Endometrium (tissue), 2 donors: ENCODE data around the gene DRD4.
A peak's percentile ranks its signal among the peaks of the same experiment; 100 is the strongest.

Experiments
- FAIRE-seq: peaks from 2 replicates; lab custom pipeline; 2012; peaks lifted over from hg19 to GRCh38; lab: Jason Lieb, UNC
- donor health status: control.
- donor health status: control.

DRD4 gene

DNA sequence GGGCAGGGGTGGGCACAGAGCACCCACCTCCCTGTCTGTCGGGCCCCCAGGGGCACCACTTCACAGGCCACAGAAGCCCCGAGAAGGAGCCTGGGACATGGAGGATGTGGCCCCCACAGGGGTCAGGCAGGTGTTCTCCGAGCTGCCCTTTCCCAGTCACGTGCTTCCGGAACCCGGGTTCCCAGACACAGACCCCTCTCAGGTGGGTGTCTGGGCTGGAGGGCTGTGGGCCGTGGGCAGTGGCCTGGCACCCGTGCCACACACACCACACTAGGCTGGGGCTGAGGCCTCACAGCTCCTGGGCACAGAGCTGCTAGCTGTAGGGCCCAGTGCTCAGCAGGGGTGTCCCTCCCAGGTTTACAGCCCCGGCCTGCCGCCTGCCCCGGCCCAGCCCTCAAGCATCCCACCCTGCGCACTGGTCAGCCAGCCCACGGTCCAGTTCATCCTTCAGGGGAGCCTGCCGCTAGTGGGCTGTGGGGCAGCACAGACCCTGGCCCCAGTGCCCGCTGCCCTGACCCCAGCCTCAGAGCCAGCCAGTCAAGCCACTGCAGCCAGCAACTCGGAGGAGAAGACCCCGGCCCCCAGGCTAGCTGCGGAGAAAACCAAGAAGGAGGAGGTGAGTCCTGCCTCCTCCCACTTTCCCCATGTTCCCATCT, 26.8 kb upstream of the DRD4 start:
- no peak for FAIRE-seq

DNA sequence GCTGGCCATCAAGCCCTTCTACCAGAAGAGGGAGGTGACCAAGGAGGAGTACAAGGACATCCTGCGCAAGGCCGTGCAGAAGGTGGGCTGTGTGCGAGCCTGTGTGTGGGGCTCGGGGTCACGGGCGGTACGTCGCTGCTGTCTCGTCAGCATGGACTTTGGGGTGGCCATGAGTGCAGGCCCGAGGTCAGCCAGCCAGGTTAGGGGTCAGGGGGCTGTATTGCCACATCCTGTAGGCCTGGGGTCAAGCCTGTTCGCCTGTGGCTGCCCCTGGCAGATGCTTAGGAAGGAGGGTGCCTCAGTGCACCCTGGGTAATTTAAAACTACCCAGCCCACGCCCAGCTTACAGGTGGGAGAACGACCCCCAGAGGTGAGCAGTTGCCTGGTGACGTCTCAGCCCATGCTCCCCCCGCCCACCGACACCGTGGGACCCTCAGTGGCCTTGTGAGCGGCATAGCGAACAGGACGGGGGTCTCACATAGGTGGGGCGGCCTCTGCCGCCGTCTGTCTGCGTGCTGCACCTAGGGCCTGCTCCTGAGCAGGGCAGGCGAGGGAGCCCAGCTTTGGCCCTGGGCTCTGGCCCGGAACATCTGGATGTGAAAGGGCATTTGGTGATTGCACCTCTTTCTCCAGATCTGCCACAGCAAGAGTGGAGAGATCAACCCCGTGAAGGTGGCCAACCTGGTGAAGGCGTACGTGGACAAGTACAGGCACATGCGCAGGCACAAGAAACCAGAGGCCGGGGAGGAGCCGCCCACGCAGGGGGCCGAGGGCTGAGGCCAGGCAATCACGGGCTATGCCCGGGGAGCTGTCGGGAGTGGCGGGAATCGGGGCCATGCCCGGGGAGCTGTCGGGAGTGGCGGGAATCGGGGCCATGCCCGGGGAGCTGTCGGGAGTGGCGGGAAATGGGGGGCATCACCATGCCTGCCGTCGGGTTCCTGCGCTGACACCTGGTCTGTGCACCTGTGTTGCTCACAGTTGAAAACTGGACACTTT, 25.8 kb upstream of the DRD4 start:
- no peak for FAIRE-seq

DNA sequence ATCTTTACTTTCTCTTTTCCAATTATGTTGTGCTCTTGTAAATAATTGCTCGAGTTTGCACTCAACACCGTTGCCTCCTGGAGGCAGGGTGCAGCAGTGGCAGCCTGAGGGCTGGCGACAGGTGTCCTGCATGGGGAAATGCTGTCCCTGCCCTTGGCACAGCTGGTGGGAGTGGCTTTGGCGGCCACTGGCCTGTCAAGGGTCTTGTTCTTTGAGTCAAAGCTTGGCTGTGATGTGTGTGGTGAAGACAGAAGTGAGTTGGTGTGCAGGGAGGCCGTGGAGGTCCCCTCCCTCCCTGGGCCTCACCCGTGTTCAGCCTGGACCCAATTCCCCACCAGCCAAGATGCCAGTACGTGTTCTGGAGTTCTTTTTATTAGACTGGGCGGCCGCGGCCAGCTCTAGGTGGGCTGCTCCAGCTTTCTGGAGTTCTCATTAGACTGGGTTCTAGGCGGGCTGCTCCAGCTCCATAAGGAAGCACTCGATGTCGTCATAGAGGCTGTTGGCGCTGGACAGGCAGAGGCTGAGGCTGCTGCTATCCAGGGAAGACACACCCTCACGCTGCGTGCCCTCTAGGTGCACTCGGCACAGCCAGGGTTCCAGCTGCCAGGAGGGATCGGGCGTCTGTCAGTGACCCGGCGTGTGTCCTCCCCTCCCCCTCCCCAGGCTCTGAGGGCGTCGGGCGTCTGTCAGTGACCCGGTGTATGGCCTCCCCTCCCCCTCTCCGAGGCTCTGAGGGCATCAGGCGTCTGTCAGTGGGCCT, 24.7 kb upstream of the DRD4 start:
- FAIRE-seq = no peak

DNA sequence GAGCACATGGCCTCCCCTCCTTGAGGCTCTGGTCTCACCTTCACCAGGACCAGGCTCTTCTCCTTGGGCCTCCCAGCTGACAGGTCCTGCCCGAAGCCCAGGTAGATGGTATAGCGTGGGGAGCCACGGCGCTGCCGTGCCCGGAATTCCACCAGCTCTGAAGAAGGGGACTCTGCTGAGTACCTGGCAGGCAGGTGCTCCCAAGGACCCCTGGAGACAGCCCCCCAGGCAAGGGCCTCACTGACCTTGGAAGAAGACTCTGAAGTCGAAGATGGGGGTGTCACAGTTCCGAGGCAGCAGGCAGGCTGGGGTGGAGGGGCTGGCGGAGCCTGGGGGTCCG, 24.1 kb upstream of the DRD4 start:
- FAIRE-seq = no peak

DNA sequence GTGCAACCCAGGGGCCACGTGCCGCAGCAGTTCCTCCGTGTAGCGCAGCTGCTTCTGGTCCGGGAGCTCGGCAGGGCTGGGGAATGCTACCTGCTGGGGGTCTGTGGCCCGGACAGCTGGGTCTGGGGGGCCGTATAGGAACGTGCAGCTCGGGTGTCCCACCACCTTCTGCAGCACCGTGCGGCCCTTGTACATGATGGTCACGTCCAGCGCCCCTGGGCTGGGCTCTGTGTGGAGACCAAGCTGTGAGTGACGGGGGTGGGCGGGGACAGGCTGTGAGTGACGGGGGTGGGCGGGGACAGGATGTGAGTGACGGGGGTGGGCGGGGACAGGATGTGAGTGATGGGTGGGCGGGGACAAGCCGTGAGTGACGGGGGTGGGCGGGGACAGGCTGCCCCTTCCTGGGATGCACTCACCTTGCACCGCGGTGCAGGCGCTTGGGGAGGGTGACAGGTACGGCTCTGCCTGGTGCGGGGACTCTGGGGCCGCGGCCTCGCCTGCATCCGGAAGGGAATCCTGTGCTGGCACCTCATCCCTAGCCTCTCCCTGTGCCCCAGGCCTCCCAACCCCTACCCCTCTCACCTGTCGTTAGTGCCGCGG, 23.6 kb upstream of the DRD4 start:
- no peak for FAIRE-seq

DNA sequence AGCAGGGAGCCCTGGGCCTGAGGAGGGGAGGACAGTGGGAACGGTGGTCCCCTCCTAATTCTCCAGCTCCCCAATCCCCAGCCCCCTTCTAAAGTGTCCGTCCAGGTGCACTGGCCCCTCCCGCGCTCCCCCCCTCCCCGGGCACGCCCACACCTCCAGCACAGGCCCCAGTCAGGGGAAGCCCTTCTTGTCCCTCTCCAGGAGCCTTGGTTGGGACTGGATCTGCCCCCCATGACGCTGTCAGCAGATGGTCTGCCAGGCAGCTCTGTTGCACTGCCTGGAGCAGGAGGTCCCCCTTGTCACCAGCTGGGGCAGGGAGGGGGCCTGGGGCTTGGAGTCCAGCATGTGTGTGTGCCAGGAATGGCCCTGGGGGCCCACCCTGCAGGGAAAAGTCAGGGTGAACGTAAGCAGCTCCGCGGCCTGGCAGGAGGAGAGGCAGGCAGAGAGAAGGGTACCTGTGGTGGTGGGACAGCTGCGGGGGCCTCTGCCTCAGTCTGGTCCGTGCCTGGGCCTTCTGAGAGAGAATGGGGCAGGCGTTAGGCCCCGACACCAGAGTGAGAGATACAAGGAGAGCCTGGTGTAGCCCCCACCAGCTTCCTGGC, 22.9 kb upstream of the DRD4 start:
- no peak for FAIRE-seq

DNA sequence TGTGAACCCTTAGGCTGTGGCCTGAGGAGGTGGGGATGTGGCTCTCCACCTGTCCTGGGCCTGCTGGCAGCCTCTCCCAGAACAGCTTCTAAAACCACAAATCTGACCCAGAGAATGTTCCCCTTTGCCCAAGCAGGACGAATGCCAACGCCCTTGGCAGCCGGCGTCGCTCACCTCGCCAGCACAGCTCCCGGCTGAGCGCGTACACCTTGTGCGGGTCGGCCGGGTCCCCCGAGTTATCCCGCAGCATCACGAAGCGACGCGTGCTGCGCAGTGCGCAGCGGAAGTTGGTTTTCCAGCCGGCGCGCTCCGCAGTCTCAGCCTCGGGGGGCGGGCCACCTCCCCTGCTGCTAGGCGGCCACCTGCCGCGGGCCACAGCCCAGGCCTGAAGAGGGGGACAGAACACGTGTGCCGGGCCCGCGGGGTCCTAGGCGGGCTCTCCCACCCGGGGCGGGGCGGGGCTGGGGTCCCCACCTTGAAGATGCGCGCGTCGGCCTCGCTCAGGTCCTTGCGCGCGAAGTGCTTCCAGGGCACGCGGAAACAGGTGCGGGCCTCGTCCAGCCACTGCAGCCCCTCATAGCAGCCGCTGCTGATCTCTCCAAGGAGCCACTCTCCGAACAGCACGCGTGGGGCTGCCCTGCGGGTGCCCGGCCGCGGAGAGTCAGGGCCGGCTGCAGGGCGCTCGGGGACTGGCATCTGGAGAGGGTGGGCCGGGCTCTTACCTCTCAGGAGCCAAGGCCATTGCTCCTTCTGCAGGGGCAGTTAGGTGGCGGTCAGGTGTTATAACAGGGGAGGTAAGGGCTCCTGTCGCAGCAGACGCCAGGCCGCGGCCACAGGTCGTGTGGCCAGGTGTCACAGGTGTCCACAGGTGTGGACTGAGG, 22.2 kb upstream of the DRD4 start:
- no peak for FAIRE-seq

DNA sequence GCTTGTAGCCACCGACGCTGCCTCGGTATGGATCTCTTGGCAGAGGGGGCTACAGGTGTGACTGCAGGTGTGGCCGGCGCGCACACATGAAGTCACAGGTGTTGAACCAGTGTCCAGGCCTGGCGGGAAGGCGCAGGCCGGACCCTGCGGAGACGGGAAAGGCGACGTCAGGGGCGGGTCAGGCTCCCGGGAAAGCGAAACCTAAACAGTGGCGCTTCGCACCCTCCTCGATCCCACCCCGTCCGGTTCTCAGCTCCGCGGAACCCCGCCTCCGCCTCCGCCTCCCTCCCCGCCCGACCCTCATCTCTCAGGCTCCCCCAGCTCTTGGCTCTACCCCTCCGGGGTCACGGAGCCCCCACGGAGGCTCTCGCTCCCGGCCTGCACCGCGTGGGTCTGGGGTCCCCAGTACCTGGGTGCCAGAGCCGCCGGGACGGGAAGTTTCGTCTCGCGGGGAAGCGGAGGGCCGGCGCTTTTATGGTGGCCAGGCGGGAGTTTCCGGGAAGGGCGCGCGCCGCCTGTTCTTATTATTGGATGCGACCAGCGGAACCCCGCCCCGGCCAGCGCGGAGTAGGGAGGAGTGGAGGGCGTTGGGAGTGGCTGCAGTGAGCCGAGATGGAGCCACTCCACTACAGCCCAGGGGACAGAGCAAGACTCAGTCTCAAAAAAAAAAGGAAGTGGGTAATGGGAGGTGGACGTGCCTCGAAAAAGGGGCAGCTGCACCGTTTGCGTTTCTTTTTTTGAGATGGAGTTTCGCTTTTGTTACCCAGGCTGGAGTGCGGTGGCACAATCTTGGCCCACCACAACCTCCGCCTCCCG, 21.4 kb upstream of the DRD4 start, which contains the start of gene IRF7:
TSS of gene IRF7 (minus strand) at position 447 of the 816 bp plus-strand sequence. CDS start 586 bp downstream, outside the sequence.
- FAIRE-seq = peak; percentile 92

DNA sequence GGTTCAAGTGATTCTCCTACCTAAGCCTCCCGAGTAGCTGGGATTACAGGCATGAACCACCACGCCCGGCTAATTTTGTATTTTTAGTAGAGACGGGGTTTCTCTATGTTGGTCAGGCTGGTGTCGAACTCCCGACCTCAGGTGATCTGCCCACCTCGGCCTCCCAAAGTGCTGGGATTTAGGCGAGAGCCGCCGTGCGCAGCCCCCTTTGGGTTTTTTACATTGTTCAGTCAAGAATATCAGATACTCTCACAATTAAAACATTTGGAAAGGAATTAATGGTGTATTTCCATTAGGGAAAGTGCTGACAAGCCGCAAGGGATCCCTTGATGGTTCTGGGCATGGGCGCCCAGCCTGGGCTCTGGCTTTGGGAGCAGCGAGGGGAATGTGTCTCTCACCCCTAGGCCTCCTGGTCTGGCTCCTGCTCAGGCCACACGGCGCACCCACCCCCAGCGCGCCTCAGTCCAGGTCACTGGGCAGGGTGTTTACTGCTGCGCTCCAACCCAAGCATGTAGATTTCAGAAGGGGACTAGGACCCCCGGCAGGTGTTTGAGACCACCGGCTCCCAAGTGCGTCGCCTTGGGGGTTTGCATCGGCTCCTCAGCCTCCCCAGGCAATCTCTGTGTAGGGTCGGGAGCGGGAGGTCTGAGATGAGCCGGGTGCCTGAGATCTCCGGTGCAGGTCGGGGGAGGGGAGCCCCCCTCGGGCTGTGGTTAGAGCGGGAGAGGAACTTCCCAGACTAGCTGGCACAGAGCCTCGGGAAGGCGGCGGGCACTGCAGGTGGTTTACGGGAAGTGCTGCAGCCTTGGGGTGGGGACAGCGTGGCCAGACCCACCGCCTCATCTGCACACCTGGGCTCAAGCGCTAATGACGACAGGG, 20.5 kb upstream of the DRD4 start:
- FAIRE-seq = no peak

DNA sequence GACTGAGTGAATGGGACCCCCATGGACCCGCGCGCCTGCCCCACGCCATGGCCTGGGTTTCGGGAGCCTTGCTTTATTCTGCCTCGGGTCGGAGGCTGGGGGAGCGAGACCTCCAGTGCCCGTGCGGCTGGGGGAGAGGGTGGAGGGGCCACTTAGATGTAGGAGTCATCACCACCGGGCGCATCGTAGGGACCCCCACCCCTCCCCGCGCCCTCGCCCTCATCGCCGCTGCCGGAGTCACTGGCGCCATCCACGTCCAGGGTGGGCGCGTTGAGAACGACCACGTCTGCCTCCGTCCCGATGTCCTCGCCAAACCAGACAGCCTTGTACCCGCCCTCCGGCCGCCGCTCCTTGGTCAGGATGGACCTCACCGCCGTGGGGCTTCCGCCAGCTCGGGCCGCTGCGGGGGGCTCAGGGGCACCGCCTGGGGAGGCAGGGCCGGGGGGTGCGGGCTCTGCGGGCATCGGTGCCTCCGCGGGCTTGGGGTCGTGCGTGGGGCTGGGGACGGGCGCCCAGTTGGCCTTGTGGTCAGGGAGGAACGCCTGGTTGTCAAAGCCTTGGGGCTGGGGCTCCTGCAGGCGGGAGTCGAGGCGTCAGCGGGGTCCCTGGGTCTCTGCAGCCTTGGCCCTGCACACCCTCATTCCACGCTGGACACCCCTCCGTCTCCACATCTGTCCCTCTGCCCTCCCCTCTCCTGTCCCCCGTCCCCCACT, 19.7 kb upstream of the DRD4 start:
- no peak for FAIRE-seq

DNA sequence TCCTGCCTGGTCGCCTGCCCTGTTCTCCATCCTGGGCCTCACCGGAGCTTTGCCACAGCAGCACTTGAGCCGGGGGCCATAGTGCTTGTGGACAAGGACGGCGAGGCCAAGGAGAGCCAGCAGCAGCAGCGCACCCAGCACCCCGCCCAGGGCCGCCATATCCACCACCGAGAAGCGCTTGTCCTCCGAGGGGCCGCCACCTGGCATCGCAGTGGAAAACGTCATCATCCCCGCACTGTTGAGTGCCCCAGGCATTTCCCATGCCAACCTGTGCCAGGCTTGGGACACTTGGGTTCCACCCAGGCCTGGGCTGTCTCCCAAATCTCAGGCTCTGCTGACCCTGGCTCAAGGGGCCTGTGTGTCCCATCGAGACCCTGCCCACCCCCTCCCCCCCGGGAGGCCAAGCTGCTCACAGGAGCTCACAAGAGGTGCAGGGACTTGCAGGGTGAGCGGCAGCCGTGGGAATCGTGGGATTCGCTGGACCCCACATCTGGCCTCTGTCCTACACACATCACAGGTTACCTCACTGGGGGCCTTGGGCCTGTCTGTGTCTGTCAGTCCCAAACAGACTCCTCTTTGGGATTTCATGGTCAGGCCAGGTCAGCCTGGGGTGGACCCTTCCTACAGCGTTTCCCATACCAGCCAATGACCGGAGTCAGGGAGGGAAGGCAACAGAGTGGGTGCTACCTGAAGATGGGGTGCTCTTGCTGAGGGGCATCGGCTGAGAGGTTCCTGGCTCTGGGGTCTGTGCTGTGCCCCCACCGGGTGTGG, 19.0 kb upstream of the DRD4 start:
- no peak for FAIRE-seq

DNA sequence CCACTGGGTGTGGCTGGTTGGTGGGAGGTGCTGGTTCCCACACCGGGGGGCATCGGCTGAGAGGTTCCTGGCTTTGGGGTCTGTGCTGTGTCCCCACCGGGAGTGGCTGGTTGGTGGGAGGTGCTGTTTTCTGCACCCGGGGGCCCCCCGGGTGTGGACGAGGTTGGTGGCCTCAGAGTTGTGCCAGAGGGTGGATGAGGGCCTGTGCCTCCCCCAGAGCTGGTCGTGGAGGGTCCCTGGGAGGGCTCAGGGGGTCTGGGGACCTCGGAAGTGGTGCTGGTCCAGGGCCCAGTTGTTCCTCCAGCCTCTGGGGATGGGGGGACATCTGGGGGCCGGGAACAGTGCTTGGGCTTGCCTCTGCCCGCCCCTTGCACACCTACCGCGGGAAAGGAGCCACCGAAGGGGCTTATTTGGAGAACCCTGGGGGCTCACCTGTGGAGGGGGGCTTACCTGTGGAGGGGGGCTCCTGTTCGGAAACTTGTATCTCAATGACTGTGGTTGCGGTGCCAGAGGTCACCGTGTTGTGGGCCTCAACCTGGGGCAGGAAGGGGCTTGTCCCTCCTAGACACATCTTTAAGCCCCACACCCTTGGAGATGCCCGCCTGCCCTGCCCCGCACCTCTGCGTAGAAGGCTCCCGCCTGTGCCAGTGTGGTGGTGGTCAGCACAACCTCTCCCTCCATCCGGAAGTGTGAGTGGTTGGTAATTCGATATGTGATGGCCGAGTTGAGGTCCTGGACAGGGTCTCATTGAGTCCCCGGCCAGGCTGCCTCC, 18.0 kb upstream of the DRD4 start:
- no peak for FAIRE-seq

DNA sequence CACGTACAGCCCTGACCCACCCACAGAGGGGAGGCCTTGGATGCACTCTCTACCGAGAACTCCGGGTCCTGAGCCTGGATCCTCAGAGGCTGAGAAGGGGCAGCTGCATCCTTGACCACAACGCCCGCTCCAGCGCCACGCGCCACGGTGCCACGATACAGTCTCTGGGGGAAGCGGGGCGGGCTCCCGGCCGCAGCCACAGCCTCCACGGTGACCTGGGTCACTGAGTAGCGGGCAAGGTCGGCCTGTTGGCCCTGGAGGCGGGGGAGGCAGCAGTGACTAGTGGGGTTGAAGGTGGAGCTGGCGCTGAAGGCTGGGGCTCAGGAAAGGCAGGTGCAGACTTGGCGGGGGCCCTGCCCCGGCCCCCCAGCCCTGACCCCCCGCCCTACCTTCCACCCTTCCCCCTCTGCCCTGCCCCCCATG, 17.4 kb upstream of the DRD4 start:
- no peak for FAIRE-seq

DNA sequence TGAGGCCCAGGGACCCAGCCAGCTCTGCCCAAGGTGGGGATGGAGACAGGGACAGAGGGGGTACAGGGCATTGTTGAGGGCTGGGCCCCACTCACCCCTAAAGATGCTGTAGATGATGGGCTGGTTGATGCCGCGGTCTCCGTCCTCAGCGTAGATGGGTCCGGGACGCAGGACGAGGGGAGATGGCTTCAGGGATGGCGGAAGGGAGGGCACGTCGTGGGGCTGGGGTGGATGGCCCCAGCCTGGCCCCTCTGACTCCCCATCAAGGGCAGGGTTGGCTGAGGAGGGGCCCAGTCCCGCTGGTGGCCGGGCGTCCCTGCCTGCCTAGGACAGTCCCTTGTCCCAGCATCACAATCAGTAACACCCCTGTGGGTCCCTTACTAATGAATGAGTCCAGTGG, 16.9 kb upstream of the DRD4 start:
- no peak for FAIRE-seq

DNA sequence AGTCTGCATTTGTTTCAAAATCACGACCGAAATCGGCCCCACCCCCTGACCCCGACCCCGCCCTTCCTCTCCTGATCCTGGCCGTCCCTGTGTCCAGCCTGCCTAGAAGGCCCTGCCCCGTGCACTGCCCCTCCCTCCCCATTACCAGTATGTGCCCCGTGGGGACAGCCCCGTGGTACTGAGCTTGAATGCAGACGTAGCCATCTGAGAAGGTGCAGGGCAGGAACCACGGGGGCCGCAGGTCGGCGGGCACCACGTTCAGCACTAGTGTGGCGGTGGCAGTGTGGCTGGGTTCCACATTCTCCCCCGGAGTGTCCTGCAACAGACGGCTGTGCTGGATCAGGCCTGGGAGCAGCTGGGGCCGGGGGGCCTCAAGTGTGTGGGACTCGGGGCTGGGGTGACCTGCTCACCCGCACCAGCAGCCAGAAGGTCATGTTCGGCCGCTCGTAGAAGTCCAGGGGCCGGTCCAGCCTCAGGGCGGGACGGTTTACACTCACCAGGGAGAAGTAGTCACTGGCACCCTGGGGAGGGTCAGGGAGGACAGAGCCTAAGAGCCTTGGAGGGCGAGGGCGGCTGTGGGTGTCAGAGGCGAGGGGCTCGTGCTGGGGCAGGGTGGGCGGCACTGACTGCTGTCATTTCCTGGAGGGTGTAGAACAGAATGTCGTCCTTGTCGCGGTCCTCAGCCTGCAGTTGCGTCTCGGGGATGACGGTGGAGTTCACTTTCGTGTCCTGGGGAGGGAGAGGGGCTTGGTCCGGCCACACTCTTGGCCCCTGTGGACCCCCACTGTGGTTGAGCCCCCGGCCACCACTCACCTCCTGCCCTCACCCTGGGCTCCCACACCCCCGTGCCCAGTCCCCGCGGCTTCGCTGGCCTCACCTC, 15.9 kb upstream of the DRD4 start:
- no peak for FAIRE-seq

DNA sequence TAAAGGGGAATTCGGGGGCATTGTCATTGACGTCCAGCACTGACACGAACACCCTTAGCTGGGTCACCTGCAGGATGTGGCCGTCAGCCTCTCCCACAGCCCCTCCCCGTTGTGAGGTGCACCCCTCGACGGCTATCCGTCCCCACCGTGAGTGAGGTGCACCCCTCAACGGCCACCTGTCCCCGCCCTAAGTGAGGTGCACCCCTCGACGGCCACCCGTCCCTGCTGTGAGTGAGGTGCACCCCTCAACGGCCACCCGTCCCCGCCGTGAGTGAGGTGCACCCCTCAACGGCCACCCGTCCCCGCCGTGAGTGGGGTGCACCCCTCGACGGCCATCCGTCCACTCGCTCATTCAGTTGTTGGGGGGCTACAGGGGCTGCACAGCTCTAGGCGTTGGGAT, 15.2 kb upstream of the DRD4 start:
- no peak for FAIRE-seq
